ENCODE results near the gene PLEKHA6. TPM values are rescaled to one million over a fixed set of nuclear protein-coding genes. Genes with fewer than 3 reads are reported as not detected.

Gene PLEKHA6
- total RNA-seq, 1 experiment from 2014 or later: 0.07 TPM

DNA sequence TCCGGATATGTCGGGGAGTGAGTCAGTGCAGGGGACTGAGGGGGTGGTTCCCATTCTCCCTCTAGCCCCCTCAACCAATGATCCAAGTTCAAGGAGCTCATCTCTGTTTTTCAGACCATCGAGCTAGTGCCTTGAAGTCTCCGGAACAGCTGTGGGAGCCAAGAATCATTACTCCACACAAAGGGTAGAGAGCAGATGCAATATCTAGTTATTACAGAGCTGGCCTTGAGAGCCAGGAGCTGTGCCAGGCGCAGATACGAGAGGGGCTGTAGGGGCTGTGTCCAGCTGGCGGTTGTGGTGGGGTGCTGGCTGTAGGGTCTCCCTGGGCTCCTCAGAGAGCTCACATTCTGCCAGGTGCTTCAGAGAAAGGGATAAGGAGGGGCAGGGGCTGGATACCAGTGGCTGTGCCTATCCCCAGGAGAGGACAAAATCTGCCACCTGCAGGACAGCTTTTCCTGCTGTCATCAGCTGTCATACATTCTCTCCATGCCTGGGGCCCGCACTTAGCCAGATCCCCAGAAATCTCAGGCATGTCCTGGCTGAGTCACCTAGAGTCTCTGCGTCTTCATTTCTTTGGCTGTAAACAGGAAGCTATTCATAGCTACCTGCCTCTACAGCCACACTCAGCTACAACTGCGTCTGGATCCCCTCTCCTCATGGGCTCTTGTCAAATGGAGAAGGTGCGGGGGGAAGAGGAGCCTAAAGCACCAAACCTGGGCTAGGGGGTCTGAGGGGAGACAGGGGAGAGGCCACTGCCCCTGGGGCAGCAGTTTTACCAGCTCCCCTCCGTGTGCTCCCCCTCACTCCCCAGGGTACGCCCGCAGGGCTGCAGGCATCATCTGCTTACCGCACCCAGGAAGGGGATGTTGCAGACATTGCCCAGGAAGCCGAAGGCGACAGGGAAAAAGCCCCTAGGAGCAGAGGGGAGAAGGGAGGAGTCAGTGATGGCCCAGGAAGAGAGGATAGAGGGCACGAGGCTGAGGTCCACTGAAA, 161.1 kb downstream of the PLEKHA6 start:
- no peak for DNase-seq (ENCODE audit: extremely low read depth, low read depth)

DNA sequence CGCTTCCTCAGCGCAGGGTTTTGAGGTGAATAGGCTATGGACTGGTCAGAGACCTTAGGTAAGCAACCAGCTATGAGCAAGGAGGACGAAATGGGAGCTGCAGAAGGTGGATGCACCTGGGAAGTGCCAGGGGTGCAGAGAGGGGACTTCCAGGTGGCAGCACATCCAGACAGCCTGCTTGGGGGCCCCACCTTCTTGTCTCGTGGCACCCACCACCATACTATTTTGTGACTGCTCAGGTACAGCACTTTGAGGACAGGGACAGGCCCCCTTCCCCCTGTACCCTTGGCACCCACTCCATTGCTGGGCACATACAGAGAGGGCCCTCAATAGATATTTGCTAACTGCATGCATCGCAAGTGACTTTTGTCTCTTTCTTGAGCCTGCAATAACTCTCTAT, 162.7 kb downstream of the PLEKHA6 start:
- DNase-seq (ENCODE audit: extremely low read depth, low read depth): no peak

- no peak for DNase-seq (ENCODE audit: extremely low read depth, low read depth)
These were observed 163.5 kb downstream of the PLEKHA6 start, which contains the start of gene KISS1 for GRCh38 chr1:204196068-204196795. Gene KISS1, minus strand, starts transcription at chr1:204196491. Its CDS starts 3,615 bp downstream, at chr1:204192876.

- DNase-seq (ENCODE audit: extremely low read depth, low read depth): no peak
These were observed 165.0 kb downstream of the PLEKHA6 start for GRCh38 chr1:204194771-204195170.

DNA sequence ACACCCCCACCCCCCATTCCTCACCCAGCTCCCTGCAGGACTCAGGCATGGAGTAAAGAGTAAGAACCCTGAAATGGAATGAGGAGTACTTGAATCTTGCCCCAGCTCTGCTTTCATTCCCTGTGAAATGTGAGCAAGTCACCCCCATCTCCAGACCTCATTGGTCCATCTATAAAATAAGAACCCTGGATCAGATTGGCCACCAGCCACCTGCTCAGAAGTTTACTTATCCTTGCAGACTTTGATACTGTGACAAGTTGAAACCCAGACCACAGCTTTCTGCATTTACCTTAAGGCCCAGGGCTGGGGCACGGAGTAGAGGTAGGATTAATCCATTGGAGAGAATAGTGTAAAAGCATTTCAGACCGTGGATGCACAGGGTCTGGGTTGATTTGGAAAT, 165.6 kb downstream of the PLEKHA6 start:
- no peak for DNase-seq (ENCODE audit: extremely low read depth, low read depth)

GRCh38 chr1:204192589-204193352, 167.0 kb downstream of the PLEKHA6 start:
- no peak for DNase-seq (ENCODE audit: extremely low read depth, low read depth)

GRCh38 chr1:204192046-204192445, 167.7 kb downstream of the PLEKHA6 start:
- no peak for DNase-seq (ENCODE audit: extremely low read depth, low read depth)

GRCh38 chr1:204191456-204191855, 168.3 kb downstream of the PLEKHA6 start:
- DNase-seq (ENCODE audit: extremely low read depth, low read depth): no peak

DNA sequence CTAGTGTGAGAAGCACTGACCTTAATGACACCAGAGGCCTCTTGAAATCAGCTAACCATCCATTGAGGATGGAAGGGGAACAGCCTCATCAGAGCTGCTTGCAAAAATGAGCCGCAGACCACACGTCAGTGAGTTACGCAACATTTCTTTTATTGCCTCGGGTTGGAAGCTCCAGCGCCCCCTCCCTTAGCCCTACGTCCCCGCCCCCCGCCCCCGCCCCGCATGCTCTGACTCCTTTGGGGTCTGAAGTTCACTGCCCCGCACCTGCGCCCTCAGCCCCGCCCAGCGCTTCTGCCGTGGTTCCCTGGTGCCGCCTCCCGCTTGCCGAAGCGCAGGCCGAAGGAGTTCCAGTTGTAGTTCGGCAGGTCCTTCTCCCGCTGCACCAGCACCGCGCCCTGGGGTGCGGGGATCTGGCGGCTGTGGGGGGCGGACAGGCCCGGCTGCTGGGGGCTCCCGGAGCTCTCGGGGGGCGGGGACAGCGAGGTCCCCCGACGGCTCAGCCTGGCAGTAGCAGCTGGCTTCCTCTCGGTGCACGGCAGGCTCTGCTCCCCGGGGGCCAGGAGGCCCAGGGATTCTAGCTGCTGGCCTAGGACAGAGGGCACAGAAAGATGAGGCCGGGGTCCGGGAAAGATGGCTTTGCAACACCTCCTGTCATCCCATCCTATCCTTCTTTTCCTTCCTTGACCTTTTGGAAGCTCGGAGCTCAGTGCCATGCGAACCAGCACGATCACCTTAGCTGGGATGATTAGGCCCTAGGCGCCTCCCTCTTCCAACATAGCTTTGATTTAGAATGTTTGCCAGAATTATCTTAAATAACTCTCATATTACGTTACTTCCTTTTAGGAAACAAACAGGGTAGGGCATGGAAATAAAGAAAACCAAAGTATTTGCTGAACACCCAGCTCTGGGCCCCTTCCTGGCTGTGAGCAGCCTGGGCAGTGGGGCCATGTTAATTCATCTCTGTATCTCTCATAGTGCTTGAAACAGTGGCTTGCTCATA, 169.2 kb downstream of the PLEKHA6 start:
- DNase-seq (ENCODE audit: extremely low read depth, low read depth): no peak

DNA sequence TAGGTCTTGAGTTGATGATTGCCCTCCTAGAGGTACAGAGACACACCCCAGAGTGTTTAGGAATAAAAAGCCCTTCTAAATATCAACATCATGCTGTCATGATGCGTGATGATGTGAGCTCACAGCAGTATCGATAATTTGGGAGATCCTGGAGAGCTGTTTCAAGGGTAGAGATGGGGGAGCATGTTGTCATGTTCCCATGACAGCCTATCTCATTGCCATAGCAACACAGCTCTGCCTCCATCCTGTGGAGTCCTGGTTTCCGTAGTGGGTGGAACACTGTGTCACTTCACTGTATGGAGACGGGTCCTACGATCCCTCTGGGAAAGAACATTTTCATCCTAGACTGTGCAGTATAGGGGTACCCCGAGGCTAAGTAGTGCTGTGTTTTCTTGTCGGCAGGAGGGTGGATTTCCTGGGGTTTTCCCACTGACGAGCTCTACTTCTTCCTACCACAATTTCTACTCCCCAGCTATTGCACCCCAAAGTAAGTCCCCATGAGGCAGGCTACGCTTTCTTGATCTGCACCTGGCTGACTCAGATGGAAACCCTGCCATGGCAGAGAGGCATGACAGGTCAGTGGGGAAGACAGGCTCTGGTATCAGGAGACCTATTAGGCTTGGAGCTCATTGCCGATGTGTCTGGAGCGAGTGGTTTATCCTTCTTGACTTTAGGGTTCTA, 170.6 kb downstream of the PLEKHA6 start:
- DNase-seq (ENCODE audit: extremely low read depth, low read depth): no peak

GRCh38 chr1:204186597-204186996, 173.1 kb downstream of the PLEKHA6 start:
- DNase-seq (ENCODE audit: extremely low read depth, low read depth): no peak

GRCh38 chr1:204181116-204181515, 178.6 kb downstream of the PLEKHA6 start:
- DNase-seq (ENCODE audit: extremely low read depth, low read depth): no peak

GRCh38 chr1:204180133-204180532, 179.6 kb downstream of the PLEKHA6 start:
- no peak for DNase-seq (ENCODE audit: extremely low read depth, low read depth)

DNA sequence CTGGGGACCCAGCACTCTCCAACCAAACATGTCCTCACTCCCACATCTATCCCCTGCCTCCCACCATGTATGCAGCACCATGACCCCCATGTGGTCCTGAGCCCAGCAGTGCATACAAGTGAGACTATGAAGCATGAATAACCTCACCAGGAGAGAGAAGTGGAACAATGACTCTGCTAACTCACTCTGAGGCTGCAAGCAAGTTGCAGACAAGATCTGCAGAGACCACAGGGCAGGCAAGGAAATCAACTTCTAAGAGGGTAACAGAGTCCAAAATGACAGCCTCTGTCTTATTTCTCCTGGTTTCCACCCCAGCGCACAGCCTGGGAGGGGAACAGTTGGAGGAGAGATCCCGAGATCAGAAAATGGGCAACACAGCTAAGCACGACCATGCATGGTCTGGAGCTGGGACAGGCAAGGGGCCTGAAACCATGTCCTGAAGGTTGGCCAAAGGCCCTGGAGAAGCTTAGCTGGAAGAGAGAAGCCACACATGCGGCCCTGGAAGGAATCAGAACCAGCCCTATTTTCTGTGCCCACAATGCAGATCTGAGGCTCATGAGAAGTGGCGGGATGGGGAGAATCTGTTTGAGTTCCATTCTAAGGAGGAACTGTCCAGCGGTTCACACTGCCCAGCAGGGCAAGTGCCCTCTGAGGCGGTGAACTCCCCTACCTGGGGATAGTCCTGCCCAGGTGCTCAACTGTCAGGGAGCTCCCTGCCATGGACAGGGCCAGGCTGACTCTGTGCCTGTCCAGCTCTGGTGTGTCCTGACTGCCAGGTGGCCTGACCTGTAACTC, 181.0 kb downstream of the PLEKHA6 start:
- no peak for DNase-seq (ENCODE audit: extremely low read depth, low read depth)

DNA sequence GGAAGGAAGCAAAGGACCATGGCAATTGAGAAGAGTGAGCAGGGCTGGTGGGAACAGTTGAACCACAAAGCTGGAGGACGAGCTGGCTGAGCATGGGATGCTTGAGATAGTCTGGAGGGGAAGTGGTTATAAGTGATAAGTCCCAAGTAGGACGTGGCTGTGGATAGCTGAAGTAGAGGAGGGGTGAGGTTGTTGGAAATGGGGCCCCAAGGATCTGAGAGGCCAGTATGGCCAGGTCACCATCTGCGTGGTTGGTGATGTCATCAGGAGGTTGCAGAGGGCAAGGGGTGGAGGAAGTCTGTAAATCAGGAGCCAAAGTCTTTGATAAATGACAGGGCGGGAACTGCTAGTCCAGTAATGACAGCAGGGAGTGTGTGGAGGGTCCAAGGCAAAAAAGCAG, 182.6 kb downstream of the PLEKHA6 start:
- no peak for DNase-seq (ENCODE audit: extremely low read depth, low read depth)

DNA sequence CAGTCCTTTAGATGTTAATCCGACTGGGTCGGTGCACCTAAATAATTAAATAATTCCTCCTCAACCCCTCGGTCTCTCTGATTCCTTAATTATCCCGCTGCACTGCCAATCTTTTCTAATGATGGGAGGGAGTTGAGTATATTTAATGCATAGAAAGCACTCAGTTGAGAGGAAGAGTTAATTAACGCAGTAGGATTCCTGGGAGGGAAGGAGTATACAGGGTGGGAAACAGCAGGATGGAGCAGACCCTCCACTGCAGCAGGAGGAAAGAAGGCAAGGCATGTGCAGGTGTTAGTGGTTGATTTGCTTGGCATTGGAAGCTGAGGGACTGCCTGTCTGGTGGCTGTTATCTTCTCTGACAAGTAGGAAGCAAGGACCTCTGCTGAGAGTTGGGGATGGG, 183.7 kb downstream of the PLEKHA6 start:
- no peak for DNase-seq (ENCODE audit: extremely low read depth, low read depth)

- no peak for DNase-seq (ENCODE audit: extremely low read depth, low read depth)
These were observed 184.8 kb downstream of the PLEKHA6 start for GRCh38 chr1:204174958-204175357.

- no peak for DNase-seq (ENCODE audit: extremely low read depth, low read depth)
These were observed 187.2 kb downstream of the PLEKHA6 start for GRCh38 chr1:204172404-204173029.

Data from NCI-H460 (cell line).